ENCODE measurements around the gene DCDC2C.

DCDC2C gene

GRCh38 chr2:3682811-3683210, 20.6 kb upstream of the DCDC2C start:
- no peak overlapping the region for H3K4me3 ChIP-seq (ENCODE audit: low read depth in 1 of 5, low read length in 5 of 5)
- H3K27me3 ChIP-seq (ENCODE audit: control insufficient read depth in 5 of 5, insufficient read depth in 4 of 5, low read length in 5 of 5): peaks cover 0 to 4% (median 0%) of the 10 kb centered on the region in 5 donors
- H3K9ac ChIP-seq (ENCODE audit: low read length in 5 of 5): no peak overlapping the region
- H3K27ac ChIP-seq (ENCODE audit: low read depth, low read length): no peak overlapping the region
- no peaks in the 10 kb centered on the region for H3K4me1 ChIP-seq (ENCODE audit: control insufficient read depth in 5 of 5, insufficient read depth in 5 of 5, low read length in 5 of 5)
- H3K36me3 ChIP-seq (ENCODE audit: control insufficient read depth in 5 of 5, insufficient read depth in 5 of 5, low read length in 5 of 5): no peaks in the 10 kb centered on the region
- no peaks in the 10 kb centered on the region for H3K9me3 ChIP-seq (ENCODE audit: control insufficient read depth in 5 of 5, low read length in 5 of 5)

GRCh38 chr2:3683748-3684454, 19.5 kb upstream of the DCDC2C start:
- Histone ChIP-seq H3K4me3 (ENCODE audit: low read depth in 1 of 5, low read length in 5 of 5) (no peak overlapping the region), H3K27ac (ENCODE audit: low read depth, low read length) (no peak overlapping the region), H3K36me3 (ENCODE audit: control insufficient read depth in 5 of 5, insufficient read depth in 5 of 5, low read length in 5 of 5) (no peaks in the 10 kb centered on the region), H3K9me3 (ENCODE audit: control insufficient read depth in 5 of 5, low read length in 5 of 5) (peaks cover 0 to 3% (median 0%) of the 10 kb centered on the region in 5 donors), H3K4me1 (ENCODE audit: control insufficient read depth in 5 of 5, insufficient read depth in 5 of 5, low read length in 5 of 5) (no peaks in the 10 kb centered on the region), H3K9ac (ENCODE audit: low read length in 5 of 5) (no peak overlapping the region), H3K27me3 (ENCODE audit: control insufficient read depth in 5 of 5, insufficient read depth in 4 of 5, low read length in 5 of 5) (peaks cover 0 to 2% (median 0%) of the 10 kb centered on the region in 5 donors)

- no peak overlapping the region for H3K9ac ChIP-seq (ENCODE audit: low read length in 5 of 5)
- H3K4me1 ChIP-seq (ENCODE audit: control insufficient read depth in 5 of 5, insufficient read depth in 5 of 5, low read length in 5 of 5): no peaks in the 10 kb centered on the region
- no peak overlapping the region for H3K27ac ChIP-seq (ENCODE audit: low read depth, low read length)
- peaks cover 0 to 5% (median 0%) of the 10 kb centered on the region in 5 donors for H3K27me3 ChIP-seq (ENCODE audit: control insufficient read depth in 5 of 5, insufficient read depth in 4 of 5, low read length in 5 of 5)
- no peak overlapping the region for H3K4me3 ChIP-seq (ENCODE audit: low read depth in 1 of 5, low read length in 5 of 5)
- H3K36me3 ChIP-seq (ENCODE audit: control insufficient read depth in 5 of 5, insufficient read depth in 5 of 5, low read length in 5 of 5): no peaks in the 10 kb centered on the region
- peaks cover 0 to 3% (median 2%) of the 10 kb centered on the region in 5 donors for H3K9me3 ChIP-seq (ENCODE audit: control insufficient read depth in 5 of 5, low read length in 5 of 5)
Observed at GRCh38 chr2:3689998-3690748, 13.2 kb upstream of the DCDC2C start.

- no peak overlapping the region for H3K27ac ChIP-seq (ENCODE audit: low read depth, low read length)
- no peaks in the 10 kb centered on the region for H3K36me3 ChIP-seq (ENCODE audit: control insufficient read depth in 5 of 5, insufficient read depth in 5 of 5, low read length in 5 of 5)
- peaks cover 0 to 3% (median 2%) of the 10 kb centered on the region in 5 donors for H3K9me3 ChIP-seq (ENCODE audit: control insufficient read depth in 5 of 5, low read length in 5 of 5)
- no peak overlapping the region for H3K4me3 ChIP-seq (ENCODE audit: low read depth in 1 of 5, low read length in 5 of 5)
- no peak overlapping the region for H3K9ac ChIP-seq (ENCODE audit: low read length in 5 of 5)
- peaks cover 0 to 5% (median 0%) of the 10 kb centered on the region in 5 donors for H3K27me3 ChIP-seq (ENCODE audit: control insufficient read depth in 5 of 5, insufficient read depth in 4 of 5, low read length in 5 of 5)
- no peaks in the 10 kb centered on the region for H3K4me1 ChIP-seq (ENCODE audit: control insufficient read depth in 5 of 5, insufficient read depth in 5 of 5, low read length in 5 of 5)
Observed at GRCh38 chr2:3692375-3692774, 11.0 kb upstream of the DCDC2C start.

GRCh38 chr2:3696545-3696944, 6.8 kb upstream of the DCDC2C start:
- Histone ChIP-seq H3K4me3 (ENCODE audit: low read depth in 1 of 5, low read length in 5 of 5) (no peak overlapping the region), H3K27ac (ENCODE audit: low read depth, low read length) (no peak overlapping the region), H3K9ac (ENCODE audit: low read length in 5 of 5) (no peak overlapping the region), H3K36me3 (ENCODE audit: control insufficient read depth in 5 of 5, insufficient read depth in 5 of 5, low read length in 5 of 5) (no peaks in the 10 kb centered on the region), H3K9me3 (ENCODE audit: control insufficient read depth in 5 of 5, low read length in 5 of 5) (peaks cover 0 to 3% (median 0%) of the 10 kb centered on the region in 5 donors), H3K4me1 (ENCODE audit: control insufficient read depth in 5 of 5, insufficient read depth in 5 of 5, low read length in 5 of 5) (no peaks in the 10 kb centered on the region), H3K27me3 (ENCODE audit: control insufficient read depth in 5 of 5, insufficient read depth in 4 of 5, low read length in 5 of 5) (peaks cover 0 to 5% (median 4%) of the 10 kb centered on the region in 5 donors)

GRCh38 chr2:3701071-3701470, 2.3 kb upstream of the DCDC2C start:
- H3K4me1 ChIP-seq (ENCODE audit: control insufficient read depth in 5 of 5, insufficient read depth in 5 of 5, low read length in 5 of 5): peaks cover 0 to 5% (median 3%) of the 10 kb centered on the region in 5 donors
- H3K9me3 ChIP-seq (ENCODE audit: control insufficient read depth in 5 of 5, low read length in 5 of 5): peaks cover 0 to 3% (median 0%) of the 10 kb centered on the region in 5 donors
- peaks cover 12 to 25% (median 20%) of the 10 kb centered on the region in 5 donors for H3K27me3 ChIP-seq (ENCODE audit: control insufficient read depth in 5 of 5, insufficient read depth in 4 of 5, low read length in 5 of 5)
- no peak overlapping the region for H3K9ac ChIP-seq (ENCODE audit: low read length in 5 of 5)
- no peak overlapping the region for H3K27ac ChIP-seq (ENCODE audit: low read depth, low read length)
- no peaks in the 10 kb centered on the region for H3K36me3 ChIP-seq (ENCODE audit: control insufficient read depth in 5 of 5, insufficient read depth in 5 of 5, low read length in 5 of 5)
- H3K4me3 ChIP-seq (ENCODE audit: low read depth in 1 of 5, low read length in 5 of 5): no peak overlapping the region

- Histone ChIP-seq H3K27ac (ENCODE audit: low read depth, low read length) (no peak overlapping the region), H3K9me3 (ENCODE audit: control insufficient read depth in 5 of 5, low read length in 5 of 5) (peaks cover 0 to 3% (median 0%) of the 10 kb centered on the region in 5 donors), H3K4me3 (ENCODE audit: low read depth in 1 of 5, low read length in 5 of 5) (peak overlapping the region in 1 of 5 donors; percentile 37), H3K36me3 (ENCODE audit: control insufficient read depth in 5 of 5, insufficient read depth in 5 of 5, low read length in 5 of 5) (no peaks in the 10 kb centered on the region), H3K4me1 (ENCODE audit: control insufficient read depth in 5 of 5, insufficient read depth in 5 of 5, low read length in 5 of 5) (peaks cover 0 to 5% (median 3%) of the 10 kb centered on the region in 5 donors), H3K9ac (ENCODE audit: low read length in 5 of 5) (no peak overlapping the region), H3K27me3 (ENCODE audit: control insufficient read depth in 5 of 5, insufficient read depth in 4 of 5, low read length in 5 of 5) (peaks cover 15 to 31% (median 20%) of the 10 kb centered on the region in 5 donors)
Observed at GRCh38 chr2:3703757-3704355, 481 bp downstream of the DCDC2C start.

- H3K9me3 ChIP-seq (ENCODE audit: control insufficient read depth in 5 of 5, low read length in 5 of 5): no peaks in the 10 kb centered on the region
- H3K9ac ChIP-seq (ENCODE audit: low read length in 5 of 5): no peak overlapping the region
- H3K27ac ChIP-seq (ENCODE audit: low read depth, low read length): no peak overlapping the region
- no peaks in the 10 kb centered on the region for H3K36me3 ChIP-seq (ENCODE audit: control insufficient read depth in 5 of 5, insufficient read depth in 5 of 5, low read length in 5 of 5)
- H3K4me1 ChIP-seq (ENCODE audit: control insufficient read depth in 5 of 5, insufficient read depth in 5 of 5, low read length in 5 of 5): peaks cover 0 to 5% (median 3%) of the 10 kb centered on the region in 5 donors
- no peak overlapping the region for H3K4me3 ChIP-seq (ENCODE audit: low read depth in 1 of 5, low read length in 5 of 5)
- H3K27me3 ChIP-seq (ENCODE audit: control insufficient read depth in 5 of 5, insufficient read depth in 4 of 5, low read length in 5 of 5): peaks cover 16 to 37% (median 20%) of the 10 kb centered on the region in 5 donors
Observed at GRCh38 chr2:3704692-3705091, 1.3 kb downstream of the DCDC2C start.

GRCh38 chr2:3705782-3706181, 2.4 kb downstream of the DCDC2C start:
- H3K36me3 ChIP-seq (ENCODE audit: control insufficient read depth in 5 of 5, insufficient read depth in 5 of 5, low read length in 5 of 5): no peaks in the 10 kb centered on the region
- H3K27ac ChIP-seq (ENCODE audit: low read depth, low read length): no peak overlapping the region
- peaks cover 0 to 5% (median 3%) of the 10 kb centered on the region in 5 donors for H3K4me1 ChIP-seq (ENCODE audit: control insufficient read depth in 5 of 5, insufficient read depth in 5 of 5, low read length in 5 of 5)
- H3K4me3 ChIP-seq (ENCODE audit: low read depth in 1 of 5, low read length in 5 of 5): no peak overlapping the region
- no peaks in the 10 kb centered on the region for H3K9me3 ChIP-seq (ENCODE audit: control insufficient read depth in 5 of 5, low read length in 5 of 5)
- H3K9ac ChIP-seq (ENCODE audit: low read length in 5 of 5): no peak overlapping the region
- peaks cover 14 to 38% (median 20%) of the 10 kb centered on the region in 5 donors for H3K27me3 ChIP-seq (ENCODE audit: control insufficient read depth in 5 of 5, insufficient read depth in 4 of 5, low read length in 5 of 5)

GRCh38 chr2:3706892-3707291, 3.5 kb downstream of the DCDC2C start:
- Histone ChIP-seq H3K27me3 (ENCODE audit: control insufficient read depth in 5 of 5, insufficient read depth in 4 of 5, low read length in 5 of 5) (peaks cover 14 to 38% (median 20%) of the 10 kb centered on the region in 5 donors), H3K4me3 (ENCODE audit: low read depth in 1 of 5, low read length in 5 of 5) (no peak overlapping the region), H3K9ac (ENCODE audit: low read length in 5 of 5) (no peak overlapping the region), H3K9me3 (ENCODE audit: control insufficient read depth in 5 of 5, low read length in 5 of 5) (no peaks in the 10 kb centered on the region), H3K36me3 (ENCODE audit: control insufficient read depth in 5 of 5, insufficient read depth in 5 of 5, low read length in 5 of 5) (no peaks in the 10 kb centered on the region), H3K27ac (ENCODE audit: low read depth, low read length) (no peak overlapping the region), H3K4me1 (ENCODE audit: control insufficient read depth in 5 of 5, insufficient read depth in 5 of 5, low read length in 5 of 5) (peaks cover 0 to 5% (median 3%) of the 10 kb centered on the region in 5 donors)

Data from subcutaneous abdominal adipose tissue (tissue), 5 donors.